Neural cell (in vitro differentiated cells): ENCODE measurements around the gene SF1. TPM values are rescaled to one million over a fixed set of nuclear protein-coding genes. Genes with fewer than 3 reads are reported as not detected.

Experiments
- H2AFZ ChIP-seq: fragments of 200-600, 300-800 bp; sonication (generic), shearing (Covaris generic); 2 replicates; pipeline ENCODE4 v1.6.0; 2014; ENCODE audit warnings: low read depth, mild to moderate bottlenecking, antibody characterized with exemption, low read length, moderate library complexity
- H3F3A ChIP-seq: fragments of 200-600 bp; shearing (Covaris generic); 2 replicates; pipeline ENCODE4 v1.6.1; 2016; ENCODE audit warnings: mild to moderate bottlenecking, moderate library complexity, mixed read lengths, antibody characterized with exemption, low read length; ENCODE audit not compliant: insufficient read depth, poor library complexity, severe bottlenecking
- H3K27ac ChIP-seq: fragments of 200-600, 300-800 bp; sonication (generic), shearing (Covaris generic); 2 replicates; pipeline ENCODE4 v1.5.1; 2014; ENCODE audit warnings: mild to moderate bottlenecking, low read length, moderate library complexity
- H3K27me3 ChIP-seq: fragments of 300-800, 200-600 bp; sonication (generic), shearing (Covaris generic); 2 replicates; pipeline ENCODE4 v1.6.0; 2014; ENCODE audit warnings: mild to moderate bottlenecking, low read depth, low read length, moderate library complexity; ENCODE audit not compliant: insufficient read depth
- H3K36me3 ChIP-seq: fragments of 300-800, 200-600 bp; sonication (generic), shearing (Covaris generic); 2 replicates; pipeline ENCODE4 v1.5.1; 2014; ENCODE audit warnings: mild to moderate bottlenecking, antibody characterized with exemption, low read length, moderate library complexity; ENCODE audit not compliant: insufficient read depth
- H3K4me2 ChIP-seq: fragments of 300-800, 200-600 bp; sonication (generic), shearing (Covaris generic); 2 replicates; pipeline ENCODE4 v1.6.0; 2014; ENCODE audit warnings: mild to moderate bottlenecking, low read length
- H3K4me3 ChIP-seq: fragments of 300-800, 200-600 bp; sonication (generic), shearing (Covaris generic); 2 replicates; pipeline ENCODE4 v1.5.1; 2014; ENCODE audit warnings: mild to moderate bottlenecking, low read length, moderate library complexity
- H3K79me2 ChIP-seq: fragments of 200-600 bp; shearing (Covaris generic); replicated peaks from 2 replicates; pipeline ENCODE4 v1.6.0; 2014; ENCODE audit warnings: mild to moderate bottlenecking, low read length, moderate library complexity; ENCODE audit not compliant: insufficient read depth
- H3K9ac ChIP-seq: fragments of 300-800, 200-600 bp; sonication (generic), shearing (Covaris generic); 2 replicates; pipeline ENCODE4 v1.6.1; 2016; ENCODE audit warnings: mild to moderate bottlenecking, low read length, mixed read lengths
- H3K9me2 ChIP-seq: fragments of 200-600 bp; shearing (Covaris generic); 2 replicates; pipeline ENCODE4 v1.6.1; 2016; ENCODE audit warnings: mild to moderate bottlenecking, low read length, mixed read lengths; ENCODE audit not compliant: insufficient read depth
- H3K9me3 ChIP-seq: fragments of 200-600, 300-800 bp; sonication (generic), shearing (Covaris generic); 2 replicates; pipeline ENCODE4 v1.6.1; 2016; ENCODE audit warnings: mild to moderate bottlenecking, mixed run types, low read length, moderate library complexity, mixed read lengths
- H4K20me1 ChIP-seq: fragments of 200-600 bp; shearing (Covaris generic); 2 replicates; pipeline ENCODE4 v1.6.1; 2016; ENCODE audit warnings: mild to moderate bottlenecking, mixed run types; ENCODE audit not compliant: insufficient read depth
- EP300 ChIP-seq: fragments of 450-650 bp; conservative IDR thresholded peaks from 2 replicates; pipeline ENCODE4 v1.6.1; 2014; ENCODE audit warnings: antibody characterized with exemption, mild to moderate bottlenecking, moderate library complexity; ENCODE audit not compliant: poor library complexity, severe bottlenecking
- EZH2 ChIP-seq: fragments of 200-600, 300-800 bp; shearing (Covaris generic), sonication (generic); IDR thresholded peaks from 2 replicates; pipeline ENCODE4 v1.6.1; 2014; ENCODE audit warnings: antibody characterized with exemption, low read length, borderline replicate concordance, mild to moderate bottlenecking; ENCODE audit not compliant: insufficient read depth, poor library complexity, severe bottlenecking
- MXI1 ChIP-seq: fragments of 450-650 bp; conservative IDR thresholded peaks from 2 replicates; pipeline ENCODE4 v1.6.1; 2014; ENCODE audit warnings: antibody characterized with exemption, mild to moderate bottlenecking; ENCODE audit not compliant: poor library complexity, severe bottlenecking
- POLR2AphosphoS5 ChIP-seq: IDR thresholded peaks from 2 replicates; pipeline ENCODE4 v1.6.1; 2012
- RAD21 ChIP-seq: fragments of 450-650 bp; conservative IDR thresholded peaks from 2 replicates; pipeline ENCODE4 v1.6.1; 2014; ENCODE audit warnings: antibody characterized with exemption, mild to moderate bottlenecking, moderate library complexity
- SMC3 ChIP-seq: fragments of 450-650 bp; conservative IDR thresholded peaks from 2 replicates; pipeline ENCODE4 v1.6.1; 2014; ENCODE audit warnings: antibody characterized with exemption, mild to moderate bottlenecking, moderate library complexity; ENCODE audit not compliant: poor library complexity
- TAF1 ChIP-seq: IDR thresholded peaks from 2 replicates; pipeline ENCODE4 v1.6.1; 2012; ENCODE audit warnings: low read depth
- polyA plus RNA-seq: library from polyadenylated mRNA; depleted of rRNA; stranded (reverse); fragments of >200 nt; gene quantifications from 2 replicates; pipeline ENCODE4 v1.2.3, GENCODE V29; 2014
- TF ChIP-seq, protein P1 (sequence below): IDR thresholded peaks from 2 replicates; pipeline ENCODE4 v1.6.1; 2012; ENCODE audit warnings: borderline replicate concordance
- TF ChIP-seq, protein P2 (sequence below): fragments of 450-650 bp; IDR thresholded peaks from 2 replicates; pipeline ENCODE4 v1.5.1; 2014; ENCODE audit warnings: antibody characterized with exemption, mild to moderate bottlenecking, moderate library complexity; ENCODE audit not compliant: poor library complexity, severe bottlenecking

The SF1 gene
- polyA plus RNA-seq, 1 donor from 2014 or later: 53.2 TPM

DNA sequence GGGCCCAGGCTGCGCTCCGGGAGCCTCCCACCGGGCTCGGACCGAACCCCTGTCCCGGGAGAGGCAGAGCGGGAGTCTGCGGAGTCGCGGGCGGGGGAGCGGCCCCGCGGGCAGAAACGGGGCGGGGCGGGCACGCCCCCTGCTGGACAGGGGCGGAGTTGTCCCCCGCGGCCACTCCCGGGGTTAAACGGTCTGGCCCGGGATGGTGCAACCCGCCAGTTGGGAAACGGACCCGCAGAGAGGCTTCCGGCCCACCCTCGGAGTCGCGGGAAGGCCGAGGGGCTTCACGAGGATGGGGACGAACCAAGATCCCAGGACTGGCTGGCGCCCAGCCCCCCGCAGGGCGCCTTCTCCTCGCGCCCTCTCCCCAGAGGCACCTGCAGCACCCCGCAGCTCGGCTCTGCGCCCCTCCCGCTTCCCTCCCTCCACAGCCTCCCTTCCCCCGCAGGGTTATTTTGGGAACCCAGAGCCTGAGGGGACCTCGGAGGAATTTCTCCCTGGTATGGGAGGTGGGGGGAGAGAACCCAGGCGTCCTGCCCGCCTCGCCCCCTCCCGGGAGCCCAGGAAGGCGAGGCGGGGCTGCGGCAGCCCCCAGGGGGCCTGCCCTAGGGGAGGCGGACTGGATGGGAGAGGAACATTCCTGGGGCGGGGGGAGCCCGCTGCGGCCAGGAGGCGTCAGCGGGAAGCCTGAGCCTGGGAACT is 35.3 kb downstream of the SF1 start:
- H3K27me3 ChIP-seq: peaks cover 49% of the 10 kb centered on the region
- no peaks in the 10 kb centered on the region for H3K9me2 ChIP-seq
- no peaks in the 10 kb centered on the region for H3K79me2 ChIP-seq
- H3K4me2 ChIP-seq: no peak overlapping the region
- H3K27ac ChIP-seq: no peak overlapping the region
- H3K9me3 ChIP-seq: no peaks in the 10 kb centered on the region
- no peaks in the 10 kb centered on the region for H3F3A ChIP-seq
- H3K36me3 ChIP-seq: no peaks in the 10 kb centered on the region
- no peak for TF ChIP-seq EP300
- TF ChIP-seq POLR2AphosphoS5: no peak
- peak; percentile 60 for TF ChIP-seq SMC3
- TF ChIP-seq, protein P1, sequence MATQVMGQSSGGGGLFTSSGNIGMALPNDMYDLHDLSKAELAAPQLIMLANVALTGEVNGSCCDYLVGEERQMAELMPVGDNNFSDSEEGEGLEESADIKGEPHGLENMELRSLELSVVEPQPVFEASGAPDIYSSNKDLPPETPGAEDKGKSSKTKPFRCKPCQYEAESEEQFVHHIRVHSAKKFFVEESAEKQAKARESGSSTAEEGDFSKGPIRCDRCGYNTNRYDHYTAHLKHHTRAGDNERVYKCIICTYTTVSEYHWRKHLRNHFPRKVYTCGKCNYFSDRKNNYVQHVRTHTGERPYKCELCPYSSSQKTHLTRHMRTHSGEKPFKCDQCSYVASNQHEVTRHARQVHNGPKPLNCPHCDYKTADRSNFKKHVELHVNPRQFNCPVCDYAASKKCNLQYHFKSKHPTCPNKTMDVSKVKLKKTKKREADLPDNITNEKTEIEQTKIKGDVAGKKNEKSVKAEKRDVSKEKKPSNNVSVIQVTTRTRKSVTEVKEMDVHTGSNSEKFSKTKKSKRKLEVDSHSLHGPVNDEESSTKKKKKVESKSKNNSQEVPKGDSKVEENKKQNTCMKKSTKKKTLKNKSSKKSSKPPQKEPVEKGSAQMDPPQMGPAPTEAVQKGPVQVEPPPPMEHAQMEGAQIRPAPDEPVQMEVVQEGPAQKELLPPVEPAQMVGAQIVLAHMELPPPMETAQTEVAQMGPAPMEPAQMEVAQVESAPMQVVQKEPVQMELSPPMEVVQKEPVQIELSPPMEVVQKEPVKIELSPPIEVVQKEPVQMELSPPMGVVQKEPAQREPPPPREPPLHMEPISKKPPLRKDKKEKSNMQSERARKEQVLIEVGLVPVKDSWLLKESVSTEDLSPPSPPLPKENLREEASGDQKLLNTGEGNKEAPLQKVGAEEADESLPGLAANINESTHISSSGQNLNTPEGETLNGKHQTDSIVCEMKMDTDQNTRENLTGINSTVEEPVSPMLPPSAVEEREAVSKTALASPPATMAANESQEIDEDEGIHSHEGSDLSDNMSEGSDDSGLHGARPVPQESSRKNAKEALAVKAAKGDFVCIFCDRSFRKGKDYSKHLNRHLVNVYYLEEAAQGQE: no peak
- TF ChIP-seq RAD21: peak; percentile 47
- TF ChIP-seq TAF1: no peak
- TF ChIP-seq, protein P2, sequence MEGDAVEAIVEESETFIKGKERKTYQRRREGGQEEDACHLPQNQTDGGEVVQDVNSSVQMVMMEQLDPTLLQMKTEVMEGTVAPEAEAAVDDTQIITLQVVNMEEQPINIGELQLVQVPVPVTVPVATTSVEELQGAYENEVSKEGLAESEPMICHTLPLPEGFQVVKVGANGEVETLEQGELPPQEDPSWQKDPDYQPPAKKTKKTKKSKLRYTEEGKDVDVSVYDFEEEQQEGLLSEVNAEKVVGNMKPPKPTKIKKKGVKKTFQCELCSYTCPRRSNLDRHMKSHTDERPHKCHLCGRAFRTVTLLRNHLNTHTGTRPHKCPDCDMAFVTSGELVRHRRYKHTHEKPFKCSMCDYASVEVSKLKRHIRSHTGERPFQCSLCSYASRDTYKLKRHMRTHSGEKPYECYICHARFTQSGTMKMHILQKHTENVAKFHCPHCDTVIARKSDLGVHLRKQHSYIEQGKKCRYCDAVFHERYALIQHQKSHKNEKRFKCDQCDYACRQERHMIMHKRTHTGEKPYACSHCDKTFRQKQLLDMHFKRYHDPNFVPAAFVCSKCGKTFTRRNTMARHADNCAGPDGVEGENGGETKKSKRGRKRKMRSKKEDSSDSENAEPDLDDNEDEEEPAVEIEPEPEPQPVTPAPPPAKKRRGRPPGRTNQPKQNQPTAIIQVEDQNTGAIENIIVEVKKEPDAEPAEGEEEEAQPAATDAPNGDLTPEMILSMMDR: peak; percentile 65
- no peak overlapping the region for H2AFZ ChIP-seq
- peak overlapping the region; percentile 59 for H3K4me3 ChIP-seq
- peak overlapping the region; percentile 12 for H3K9ac ChIP-seq
- H4K20me1 ChIP-seq: no peaks in the 10 kb centered on the region

DNA sequence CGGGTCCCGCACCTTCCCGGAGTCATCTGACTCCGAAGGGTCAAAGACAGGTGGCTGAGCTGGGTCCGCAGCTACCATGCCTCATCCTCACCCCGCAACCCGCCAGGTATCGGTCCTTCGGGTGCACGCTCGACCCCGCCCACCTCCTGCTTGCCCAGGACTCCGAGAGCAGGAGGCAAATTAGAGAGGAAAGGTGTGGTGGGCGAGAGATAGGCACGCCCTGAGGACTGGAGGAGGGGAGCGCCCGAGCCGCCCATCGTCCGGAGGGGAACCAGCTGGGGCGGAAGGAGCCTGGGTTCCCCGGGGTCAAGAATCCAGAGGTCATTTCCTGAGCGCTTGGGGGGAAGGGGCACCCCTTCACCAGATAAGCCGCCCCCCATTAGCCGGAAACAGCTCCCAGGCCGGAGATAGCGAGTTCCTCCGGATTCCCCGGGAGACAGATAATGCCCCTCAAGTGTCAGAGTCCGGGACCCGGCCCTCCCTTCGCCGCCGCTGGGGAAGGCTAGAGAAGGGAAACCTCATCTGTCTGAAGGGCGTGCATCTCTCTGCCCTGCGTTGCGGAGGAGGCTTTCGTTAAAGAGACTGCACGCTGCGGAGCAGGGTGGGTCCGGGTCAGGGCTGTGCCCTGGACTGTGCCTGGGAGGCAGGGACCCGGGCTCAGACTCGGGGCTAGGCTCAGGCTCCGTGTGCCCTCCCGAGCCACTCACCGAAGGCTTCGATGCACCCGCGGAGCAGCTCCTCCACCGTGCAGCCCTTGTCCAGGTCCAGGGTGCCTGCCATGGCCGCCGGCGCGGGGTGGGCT is 36.1 kb downstream of the SF1 start:
- Histone ChIP-seq H2AFZ (no peak overlapping the region), H3K36me3 (no peaks in the 10 kb centered on the region), H3K27ac (no peak overlapping the region), H4K20me1 (no peaks in the 10 kb centered on the region), H3K4me3 (peak overlapping the region; percentile 59), H3K79me2 (no peaks in the 10 kb centered on the region), H3K27me3 (peaks cover 49% of the 10 kb centered on the region), H3F3A (no peaks in the 10 kb centered on the region), H3K9me2 (no peaks in the 10 kb centered on the region), H3K9me3 (no peaks in the 10 kb centered on the region), H3K4me2 (no peak overlapping the region), H3K9ac (no peak overlapping the region)
- TF ChIP-seq SMC3 (no peak), EP300 (no peak), TAF1 (no peak), POLR2AphosphoS5 (no peak), EZH2 (no peak), RAD21 (no peak), MXI1 (no peak)
- TF ChIP-seq, protein P1: no peak
- TF ChIP-seq, protein P2: no peak
